Mesendoderm (in vitro differentiated cells): ENCODE results near the gene LPA.
"Not testable (repeated sequence)": the region's sequence is repeated elsewhere in the genome, so short reads cannot be mapped to it uniquely, and the experiment has no call there.

Source experiments
- DNase-seq: peaks from one replicate; pipeline ENCODE4 v3.0.0; 2013
- H2AK5ac ChIP-seq: 2 replicates; pipeline ENCODE4 v1.6.1; 2013; ENCODE audit warnings: low read length, inconsistent platforms
- H2BK120ac ChIP-seq: 2 replicates; pipeline ENCODE4 v1.6.1; 2013; ENCODE audit warnings: low read depth, mild to moderate bottlenecking, low read length, moderate library complexity, mixed read lengths
- H2BK15ac ChIP-seq: replicated peaks from 2 replicates; pipeline ENCODE4 v1.6.1; 2013; ENCODE audit warnings: low read depth, mild to moderate bottlenecking, moderate library complexity
- H2BK5ac ChIP-seq: 2 replicates; pipeline ENCODE4 v1.6.1; 2013; ENCODE audit warnings: low read length, inconsistent platforms
- H3K18ac ChIP-seq: 2 replicates; pipeline ENCODE4 v1.6.1; 2013; ENCODE audit warnings: mild to moderate bottlenecking, low read length, mixed read lengths
- H3K23ac ChIP-seq: one replicate; pipeline ENCODE4 v1.6.1; 2013; ENCODE audit warnings: low read length
- H3K27ac ChIP-seq: 2 replicates; pipeline ENCODE4 v1.5.1; 2013; ENCODE audit warnings: low read depth, mild to moderate bottlenecking, inconsistent platforms, low read length, moderate library complexity
- H3K27me3 ChIP-seq: 2 replicates; pipeline ENCODE4 v1.6.1; 2013; ENCODE audit warnings: low read length, control low read depth, mild to moderate bottlenecking, inconsistent platforms; ENCODE audit not compliant: insufficient read depth, poor library complexity
- H3K36me3 ChIP-seq: 2 replicates; pipeline ENCODE4 v1.6.1; 2013; ENCODE audit warnings: low read length, inconsistent platforms; ENCODE audit not compliant: control insufficient read depth, insufficient read depth
- H3K4ac ChIP-seq: one replicate; pipeline ENCODE4 v1.6.1; 2013; ENCODE audit warnings: low read depth, mild to moderate bottlenecking, low read length, moderate library complexity
- H3K4me1 ChIP-seq: 2 replicates; pipeline ENCODE4 v1.6.1; 2013; ENCODE audit warnings: low read depth, low read length, inconsistent platforms; ENCODE audit not compliant: control insufficient read depth
- H3K4me2 ChIP-seq: 2 replicates; pipeline ENCODE4 v1.6.1; 2013; ENCODE audit warnings: low read length
- H3K4me3 ChIP-seq: 2 replicates; pipeline ENCODE4 v1.5.1; 2013; ENCODE audit warnings: mild to moderate bottlenecking, low read length
- H3K56ac ChIP-seq: one replicate; pipeline ENCODE4 v1.6.1; 2013; ENCODE audit warnings: low read length
- H3K79me1 ChIP-seq: 2 replicates; pipeline ENCODE4 v1.6.1; 2013; ENCODE audit warnings: low read length, inconsistent platforms
- H3K79me2 ChIP-seq: 2 replicates; pipeline ENCODE4 v1.6.1; 2013; ENCODE audit warnings: mild to moderate bottlenecking, low read length; ENCODE audit not compliant: control insufficient read depth, insufficient read depth
- H3K9ac ChIP-seq: 2 replicates; pipeline ENCODE4 v1.6.1; 2013; ENCODE audit warnings: low read length, inconsistent platforms
- H4K5ac ChIP-seq: one replicate; pipeline ENCODE4 v1.6.1; 2013; ENCODE audit warnings: low read length
- H4K8ac ChIP-seq: one replicate; pipeline ENCODE4 v1.6.1; 2013; ENCODE audit warnings: low read depth, mild to moderate bottlenecking, control low read depth, low read length, moderate library complexity
- WGBS: extraction: QIAGEN DNeasy Blood & Tissue Kit; methylation state at CpG from one replicate; pipeline ENCODE4 v1.1.7; 2013; ENCODE audit warnings: low lambda C conversion rate, missing lambda C conversion rate; ENCODE audit not compliant: insufficient coverage; ENCODE audit errors: extremely low coverage; 5-methylcytosine and 5-hydroxymethylcytosine counted together

The LPA gene

GRCh38 chr6:160685762-160686450 lies 21.8 kb upstream of the LPA start:
- WGBS = no CpG with 5 or more reads among the region's 5 CpGs
- Histone ChIP-seq H3K79me1 (no peaks in the 10 kb centered on the region), H2BK15ac (no peak overlapping the region), H3K4me3 (no peak overlapping the region), H2BK5ac (no peak overlapping the region), H2AK5ac (no peak overlapping the region), H3K18ac (no peak overlapping the region), H3K56ac (no peak overlapping the region), H3K4me1 (no peaks in the 10 kb centered on the region), H4K5ac (no peak overlapping the region), H3K79me2 (no peaks in the 10 kb centered on the region), H3K4me2 (no peak overlapping the region), H3K4ac (no peak overlapping the region), H3K23ac (no peak overlapping the region), H3K36me3 (no peaks in the 10 kb centered on the region), H2BK120ac (no peak overlapping the region), H4K8ac (no peak overlapping the region), H3K27ac (no peak overlapping the region), H3K27me3 (no peaks in the 10 kb centered on the region), H3K9ac (no peak overlapping the region)
- no peak for DNase-seq

- not testable (repeated sequence) for H4K5ac ChIP-seq, H3K79me1 ChIP-seq, H3K18ac ChIP-seq, H3K27ac ChIP-seq, H3K4me3 ChIP-seq, H3K36me3 ChIP-seq, H3K27me3 ChIP-seq, DNase-seq, H2BK5ac ChIP-seq, H2BK15ac ChIP-seq, H2BK120ac ChIP-seq, H3K4me2 ChIP-seq, H3K9ac ChIP-seq, H2AK5ac ChIP-seq, H3K4me1 ChIP-seq, H4K8ac ChIP-seq, H3K23ac ChIP-seq, H3K56ac ChIP-seq, H3K79me2 ChIP-seq, H3K4ac ChIP-seq
- no CpG with 5 or more reads among the region's 32 CpGs for WGBS
Observed at GRCh38 chr6:160685101-160685761, 21.2 kb upstream of the LPA start.

GRCh38 chr6:160679402-160679769 lies 15.3 kb upstream of the LPA start:
- peak overlapping the region; percentile 60 for H3K56ac ChIP-seq
- H3K36me3 ChIP-seq = no peaks in the 10 kb centered on the region
- H3K4me1 ChIP-seq = no peaks in the 10 kb centered on the region
- DNase-seq = peak; percentile 39
- H4K5ac ChIP-seq = no peak overlapping the region
- no peak overlapping the region for H3K4ac ChIP-seq
- peak overlapping the region; percentile 26 for H3K4me2 ChIP-seq
- H3K23ac ChIP-seq = no peak overlapping the region
- H2BK15ac ChIP-seq = no peak overlapping the region
- H3K27ac ChIP-seq = no peak overlapping the region
- H3K18ac ChIP-seq = no peak overlapping the region
- no peaks in the 10 kb centered on the region for H3K27me3 ChIP-seq
- H2BK5ac ChIP-seq = no peak overlapping the region
- H2BK120ac ChIP-seq = no peak overlapping the region
- no peaks in the 10 kb centered on the region for H3K79me2 ChIP-seq
- no peaks in the 10 kb centered on the region for H3K79me1 ChIP-seq
- WGBS = no CpG with 5 or more reads among the region's 14 CpGs
- no peak overlapping the region for H2AK5ac ChIP-seq
- no peak overlapping the region for H3K9ac ChIP-seq
- no peak overlapping the region for H3K4me3 ChIP-seq
- no peak overlapping the region for H4K8ac ChIP-seq

- peak overlapping the region; percentile 26 for H3K4me2 ChIP-seq
- H3K79me2 ChIP-seq = no peaks in the 10 kb centered on the region
- no peak overlapping the region for H2BK120ac ChIP-seq
- no peak overlapping the region for H3K4me3 ChIP-seq
- no peak overlapping the region for H2BK15ac ChIP-seq
- peak; percentile 6 for DNase-seq
- H3K27me3 ChIP-seq = no peaks in the 10 kb centered on the region
- no peak overlapping the region for H3K4ac ChIP-seq
- no peaks in the 10 kb centered on the region for H3K4me1 ChIP-seq
- H3K36me3 ChIP-seq = no peaks in the 10 kb centered on the region
- H4K8ac ChIP-seq = no peak overlapping the region
- H3K18ac ChIP-seq = no peak overlapping the region
- no peak overlapping the region for H3K27ac ChIP-seq
- no CpG with 5 or more reads among the region's 42 CpGs for WGBS
- no peaks in the 10 kb centered on the region for H3K79me1 ChIP-seq
- no peak overlapping the region for H2AK5ac ChIP-seq
- no peak overlapping the region for H2BK5ac ChIP-seq
- H4K5ac ChIP-seq = no peak overlapping the region
- no peak overlapping the region for H3K23ac ChIP-seq
- peak overlapping the region; percentile 60 for H3K56ac ChIP-seq
- H3K9ac ChIP-seq = peak overlapping the region; percentile 16
Observed at GRCh38 chr6:160678744-160679401, 14.8 kb upstream of the LPA start.

- no peaks in the 10 kb centered on the region for H3K36me3 ChIP-seq
- no peak overlapping the region for H3K27ac ChIP-seq
- no peak overlapping the region for H3K4me2 ChIP-seq
- WGBS = no CpG with 5 or more reads among the region's 4 CpGs
- no peak overlapping the region for H2AK5ac ChIP-seq
- no peak overlapping the region for H3K23ac ChIP-seq
- no peak overlapping the region for H3K9ac ChIP-seq
- H3K79me1 ChIP-seq = no peaks in the 10 kb centered on the region
- H3K4ac ChIP-seq = no peak overlapping the region
- no peaks in the 10 kb centered on the region for H3K27me3 ChIP-seq
- no peak overlapping the region for H2BK120ac ChIP-seq
- no peaks in the 10 kb centered on the region for H3K4me1 ChIP-seq
- H3K79me2 ChIP-seq = no peaks in the 10 kb centered on the region
- no peak overlapping the region for H2BK5ac ChIP-seq
- H4K8ac ChIP-seq = no peak overlapping the region
- no peak for DNase-seq
- no peak overlapping the region for H3K18ac ChIP-seq
- no peak overlapping the region for H2BK15ac ChIP-seq
- H3K4me3 ChIP-seq = no peak overlapping the region
- H4K5ac ChIP-seq = no peak overlapping the region
- H3K56ac ChIP-seq = no peak overlapping the region
Observed at GRCh38 chr6:160678230-160678629, 14.2 kb upstream of the LPA start.
